Thyroid gland (tissue), 4 donors: Measurements from ENCODE around the gene SETBP1.

Experiments used
- POLR2A ChIP-seq, 2 donors: fragments of 450-650 bp; IDR thresholded peaks; one replicate each; pipeline ENCODE4 v1.6.1; 2017; ENCODE audit warnings: antibody characterized with exemption in 2 of 2, mild to moderate bottlenecking in 2 of 2, moderate library complexity in 1 of 2
- TF ChIP-seq, protein P1 (sequence below), 6 experiments: fragments of 200-600 bp in 3 of 6; fragments of 450-650 bp in 3 of 6; sonication (generic) in 3 of 6; IDR thresholded peaks; one replicate each; pipeline ENCODE4 v1.5.1; 2016 to 2019; ENCODE audit warnings: antibody characterized with exemption in 6 of 6, mild to moderate bottlenecking in 2 of 6, inconsistent platforms in 1 of 6, moderate library complexity in 1 of 6

DNA sequence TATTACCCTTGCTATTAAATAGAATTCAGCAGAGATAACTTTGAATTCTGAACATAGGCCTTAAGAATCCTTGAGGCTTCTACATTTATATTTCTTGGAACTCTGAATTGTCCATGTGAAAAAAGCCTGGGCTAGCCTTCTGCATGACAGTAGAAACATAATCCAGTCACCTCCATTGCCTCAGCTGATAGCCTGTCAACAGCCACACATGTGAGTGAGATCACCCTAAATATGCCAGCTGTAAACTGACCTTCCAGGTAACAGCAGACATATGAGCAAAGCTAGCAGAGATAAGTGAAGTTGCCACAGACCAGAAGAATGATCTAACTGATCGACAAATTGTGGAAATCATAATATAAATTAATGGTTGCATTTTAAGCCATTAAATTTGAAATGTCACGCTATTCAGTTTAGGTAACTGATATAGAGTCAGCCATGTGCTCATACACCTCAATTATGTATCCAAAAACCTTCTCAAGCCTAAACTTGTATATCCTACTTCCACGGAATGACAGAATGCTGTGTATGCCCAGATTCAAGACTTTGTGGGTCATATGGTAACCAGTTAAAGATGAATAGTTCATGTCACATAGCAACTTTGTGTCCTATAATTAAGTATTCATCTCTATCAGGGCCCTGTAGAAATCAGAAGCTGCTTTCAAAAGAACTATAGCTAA is 48.1 kb upstream of the SETBP1 start:
- TF ChIP-seq, protein P1, sequence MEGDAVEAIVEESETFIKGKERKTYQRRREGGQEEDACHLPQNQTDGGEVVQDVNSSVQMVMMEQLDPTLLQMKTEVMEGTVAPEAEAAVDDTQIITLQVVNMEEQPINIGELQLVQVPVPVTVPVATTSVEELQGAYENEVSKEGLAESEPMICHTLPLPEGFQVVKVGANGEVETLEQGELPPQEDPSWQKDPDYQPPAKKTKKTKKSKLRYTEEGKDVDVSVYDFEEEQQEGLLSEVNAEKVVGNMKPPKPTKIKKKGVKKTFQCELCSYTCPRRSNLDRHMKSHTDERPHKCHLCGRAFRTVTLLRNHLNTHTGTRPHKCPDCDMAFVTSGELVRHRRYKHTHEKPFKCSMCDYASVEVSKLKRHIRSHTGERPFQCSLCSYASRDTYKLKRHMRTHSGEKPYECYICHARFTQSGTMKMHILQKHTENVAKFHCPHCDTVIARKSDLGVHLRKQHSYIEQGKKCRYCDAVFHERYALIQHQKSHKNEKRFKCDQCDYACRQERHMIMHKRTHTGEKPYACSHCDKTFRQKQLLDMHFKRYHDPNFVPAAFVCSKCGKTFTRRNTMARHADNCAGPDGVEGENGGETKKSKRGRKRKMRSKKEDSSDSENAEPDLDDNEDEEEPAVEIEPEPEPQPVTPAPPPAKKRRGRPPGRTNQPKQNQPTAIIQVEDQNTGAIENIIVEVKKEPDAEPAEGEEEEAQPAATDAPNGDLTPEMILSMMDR (IDR thresholded peaks at IDR 0.05): no peak
- no peak for TF ChIP-seq POLR2A (IDR thresholded peaks at IDR 0.05)
